GM21381 (cell line): ENCODE measurements around the gene STX8.

Experiments used
- ATAC-seq: cut with Tn5 transposase; IDR thresholded peaks from one replicate; pipeline ENCODE4 v1.9.1; 2021; ENCODE audit warnings: mild to moderate bottlenecking, moderate library complexity; ENCODE audit not compliant: unreplicated experiment

STX8 gene

DNA sequence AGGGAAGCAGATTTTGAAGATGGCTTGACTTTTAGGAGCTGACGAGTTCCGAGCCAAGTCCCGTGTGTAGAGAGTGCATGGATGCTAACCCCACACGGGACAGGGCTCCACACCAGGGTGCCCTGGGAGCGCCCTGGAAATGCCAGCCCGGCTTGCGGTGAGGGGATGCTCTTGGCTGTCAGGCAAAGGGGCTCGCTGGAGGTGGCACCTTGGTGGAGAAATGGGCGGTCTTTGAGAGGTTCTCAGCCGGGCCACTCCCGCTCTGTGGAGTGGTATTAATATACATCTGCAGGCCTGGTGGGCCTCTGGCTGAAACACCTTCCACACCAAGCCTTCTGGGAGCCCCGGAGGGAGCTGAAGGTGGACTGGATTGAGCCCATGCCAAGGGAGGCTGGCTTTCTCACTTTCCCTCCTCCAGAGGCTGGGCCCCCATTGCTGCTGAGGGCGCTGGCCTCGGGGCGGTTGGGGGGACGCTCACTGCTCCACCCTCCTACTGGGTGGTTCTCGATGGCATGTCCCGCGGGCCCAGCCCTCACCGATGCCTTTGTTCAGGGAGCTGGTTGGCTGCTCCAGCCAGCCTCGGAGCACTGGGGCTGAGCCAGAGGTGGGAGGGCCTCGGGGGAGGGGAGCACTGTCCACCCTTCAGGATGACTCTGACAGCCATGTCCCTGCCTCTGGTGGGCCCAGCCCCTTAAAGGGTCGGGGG lies 344.0 kb downstream of the STX8 start:
- ATAC-seq = no peak

DNA sequence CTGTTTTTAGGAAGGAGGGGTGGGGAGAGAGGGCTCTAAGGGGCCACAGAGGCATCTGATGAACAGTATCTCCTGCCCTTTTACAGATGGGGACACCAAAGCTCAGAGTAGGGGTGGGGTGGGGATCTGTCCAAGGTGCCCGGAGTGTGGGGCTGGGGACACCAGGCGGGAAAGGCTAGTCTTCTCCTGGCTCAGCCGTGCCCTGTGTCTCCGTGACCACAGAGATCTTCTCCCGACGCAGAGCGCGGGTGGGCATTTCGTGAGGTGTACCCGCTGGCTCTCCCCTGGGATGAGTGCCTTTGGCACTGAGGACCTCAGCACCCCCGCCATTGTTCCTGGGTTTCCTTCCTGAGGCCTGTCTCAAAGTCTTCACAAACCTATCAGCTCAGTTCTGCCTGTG lies 344.8 kb downstream of the STX8 start:
- ATAC-seq = no peak

DNA sequence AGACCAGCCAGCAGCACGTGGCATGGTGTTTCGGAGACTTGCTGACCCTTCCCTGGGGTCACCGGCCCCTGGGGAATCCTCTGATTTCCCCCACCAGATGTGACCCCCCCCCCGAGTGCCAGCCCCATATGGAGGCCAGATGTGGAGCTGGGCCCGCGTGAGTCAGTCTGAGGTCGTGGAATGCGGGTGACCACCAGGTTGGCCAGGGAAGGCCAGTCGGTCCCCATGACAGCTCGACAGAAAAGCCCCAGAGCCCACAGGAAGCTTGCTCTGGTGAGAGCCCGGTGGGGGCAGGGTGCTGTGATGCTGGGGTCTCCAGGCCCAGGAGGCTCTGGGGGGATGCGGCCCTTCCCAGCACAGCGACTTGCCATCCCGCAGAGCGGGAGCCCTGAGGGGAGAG lies 345.3 kb downstream of the STX8 start:
- ATAC-seq = no peak

DNA sequence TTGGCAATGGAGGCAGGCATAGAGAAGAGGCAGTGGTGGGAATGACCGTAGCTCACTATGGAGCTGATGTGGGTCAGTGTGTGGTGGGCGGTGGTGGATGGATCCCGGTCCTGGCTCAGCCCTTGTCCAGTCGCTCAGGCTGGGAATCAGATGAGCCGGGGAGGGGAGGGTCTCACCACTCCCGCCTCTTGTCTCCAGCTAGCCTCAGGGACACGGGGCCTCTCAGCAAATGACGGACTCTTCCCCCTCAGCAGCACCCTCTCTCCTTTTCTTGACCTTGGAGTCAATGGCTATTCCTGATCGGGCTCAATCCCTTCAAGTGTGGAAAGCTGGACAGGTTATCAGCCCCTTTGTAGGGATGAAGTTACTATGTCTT lies 345.8 kb downstream of the STX8 start:
- no peak for ATAC-seq

DNA sequence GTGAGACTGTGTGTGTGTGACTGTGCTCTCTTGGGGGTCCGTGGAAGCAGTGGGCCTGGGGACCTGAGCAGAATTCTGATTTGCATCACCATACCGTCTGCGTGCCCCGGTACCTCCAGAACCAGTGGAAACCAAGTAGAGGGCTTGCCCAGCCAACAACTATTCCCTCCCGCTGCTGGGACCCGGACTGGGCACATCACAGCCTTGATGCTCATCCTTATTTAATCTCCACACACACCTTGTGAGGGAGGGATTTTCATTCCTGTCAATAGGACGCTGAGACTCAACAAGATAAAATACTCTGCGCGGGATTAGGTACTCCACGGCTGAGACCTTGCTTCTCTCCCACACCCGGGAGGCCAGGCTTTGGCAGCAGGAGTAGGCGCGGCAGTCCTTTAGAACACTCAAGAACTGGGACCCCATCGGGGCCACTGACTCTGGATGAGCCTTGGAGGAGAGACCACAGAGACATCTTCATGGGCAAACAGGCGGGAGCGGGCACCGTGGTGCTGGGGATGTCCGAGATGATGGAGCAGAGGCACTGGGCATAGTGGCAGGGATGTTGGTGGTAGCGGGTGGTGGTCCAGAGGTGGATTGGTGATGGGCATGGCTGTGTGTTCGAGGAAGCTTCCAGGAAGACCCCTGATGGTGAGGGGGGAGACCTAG lies 346.3 kb downstream of the STX8 start:
- no peak for ATAC-seq

DNA sequence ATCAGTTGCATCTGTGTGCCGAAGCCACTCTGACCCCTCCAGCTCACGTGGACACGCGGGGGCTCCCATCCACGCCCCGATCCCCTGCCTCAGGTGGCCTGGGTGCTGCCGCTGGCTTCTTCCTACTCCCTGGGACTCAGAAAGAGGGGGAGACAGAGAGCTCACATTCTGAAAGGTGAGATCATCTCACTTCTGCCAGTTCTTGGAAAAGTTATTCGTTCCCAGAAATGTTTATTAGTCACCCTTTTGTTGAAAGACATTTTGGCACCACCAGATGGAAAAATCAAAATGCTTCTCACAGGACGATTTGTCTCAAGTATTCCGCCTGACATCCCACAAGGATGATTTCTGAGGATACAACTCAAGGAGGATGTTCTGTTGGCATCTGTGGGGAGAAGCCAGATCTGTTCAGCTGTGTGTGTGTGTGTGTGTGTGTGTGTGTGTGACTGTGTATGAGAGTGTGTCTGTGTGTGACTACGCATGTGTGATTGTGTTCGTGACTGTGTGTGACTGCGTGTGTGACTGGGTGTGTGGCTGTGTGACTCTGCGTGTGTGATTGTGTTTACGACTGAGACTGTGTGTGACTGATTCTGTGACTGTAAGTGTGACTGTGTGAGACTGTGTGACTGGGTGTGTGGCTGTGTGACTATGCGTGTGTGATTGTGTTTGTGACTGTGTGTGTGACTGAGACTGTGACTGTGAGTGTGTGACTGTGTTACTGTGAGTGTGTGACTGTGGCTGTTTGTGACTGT lies 347.0 kb downstream of the STX8 start:
- no peak for ATAC-seq

DNA sequence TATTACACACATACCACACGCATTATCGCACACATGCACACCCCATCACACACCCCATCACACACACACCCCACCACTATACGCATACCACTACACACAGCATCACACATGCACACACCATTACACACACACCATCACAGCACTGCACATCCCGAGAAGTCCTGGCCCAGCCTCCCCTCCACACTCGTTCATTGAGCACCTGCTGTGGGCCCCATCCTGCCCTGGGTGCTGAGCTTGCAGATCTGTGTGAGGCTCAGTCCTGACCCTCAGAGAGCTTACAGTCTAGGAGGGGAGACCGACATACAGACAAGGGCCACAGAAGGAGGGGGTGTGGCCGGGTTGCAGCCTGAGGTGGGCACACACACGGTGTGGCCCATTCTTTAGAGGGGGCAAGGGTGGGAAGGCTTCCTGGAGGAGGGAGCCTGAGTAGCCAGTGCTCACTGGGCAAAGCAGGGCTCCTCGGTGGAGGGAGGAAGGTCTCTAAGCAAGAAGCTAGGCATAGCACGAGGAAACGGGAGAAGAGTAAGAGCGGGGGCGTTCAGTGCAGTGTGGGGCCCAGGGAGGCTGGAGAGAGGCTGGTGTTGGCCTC lies 347.7 kb downstream of the STX8 start:
- no peak for ATAC-seq

DNA sequence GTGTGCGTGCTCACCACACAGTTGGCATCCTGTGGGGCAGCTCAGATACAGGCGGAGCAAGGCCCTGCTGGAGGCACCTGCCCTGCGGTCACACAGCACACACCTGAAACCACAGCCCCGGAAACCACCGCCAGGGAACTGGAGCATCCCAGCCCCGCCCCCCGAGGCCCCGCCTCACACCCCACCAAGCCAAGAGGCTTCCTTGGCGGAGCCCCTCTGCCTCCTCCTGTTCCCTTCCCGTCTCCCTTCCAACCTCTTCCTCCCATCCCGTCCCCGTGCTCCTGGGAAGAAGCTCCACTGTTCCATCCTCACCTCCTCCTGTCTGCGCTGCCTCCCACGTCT lies 348.9 kb downstream of the STX8 start:
- ATAC-seq = no peak

DNA sequence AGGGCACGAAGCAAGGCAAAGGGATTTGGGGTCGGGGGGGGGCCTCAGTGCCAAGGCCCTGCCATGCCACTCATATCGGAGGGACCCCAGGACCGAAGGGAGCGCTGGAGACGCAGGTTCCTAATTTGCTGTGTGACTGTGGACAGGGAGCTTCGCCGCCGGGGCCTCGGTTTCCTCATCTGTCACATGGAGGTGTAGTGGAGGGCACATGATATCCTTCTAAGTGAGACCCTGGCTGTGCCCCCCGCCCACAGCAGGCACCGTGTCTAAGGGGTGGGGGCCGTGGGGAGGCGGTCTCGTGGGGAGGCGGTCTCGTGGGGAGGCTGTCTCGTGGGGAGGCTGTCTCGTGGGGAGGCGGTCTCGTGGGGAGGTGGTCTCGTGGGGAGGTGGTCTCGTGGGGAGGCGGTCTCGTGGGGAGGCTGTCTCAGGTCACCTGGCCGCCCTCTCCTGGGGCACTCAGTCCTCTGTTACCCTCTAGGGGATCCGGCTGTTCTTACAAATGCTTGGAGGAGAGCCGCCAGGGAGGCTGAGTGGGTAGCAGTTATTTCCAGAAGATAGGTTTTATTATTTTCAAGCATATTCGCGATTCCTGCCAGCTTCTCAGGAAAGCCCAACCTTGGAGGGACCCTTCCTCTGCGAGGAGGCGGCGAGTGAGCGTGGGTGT lies 349.4 kb downstream of the STX8 start:
- no peak for ATAC-seq

DNA sequence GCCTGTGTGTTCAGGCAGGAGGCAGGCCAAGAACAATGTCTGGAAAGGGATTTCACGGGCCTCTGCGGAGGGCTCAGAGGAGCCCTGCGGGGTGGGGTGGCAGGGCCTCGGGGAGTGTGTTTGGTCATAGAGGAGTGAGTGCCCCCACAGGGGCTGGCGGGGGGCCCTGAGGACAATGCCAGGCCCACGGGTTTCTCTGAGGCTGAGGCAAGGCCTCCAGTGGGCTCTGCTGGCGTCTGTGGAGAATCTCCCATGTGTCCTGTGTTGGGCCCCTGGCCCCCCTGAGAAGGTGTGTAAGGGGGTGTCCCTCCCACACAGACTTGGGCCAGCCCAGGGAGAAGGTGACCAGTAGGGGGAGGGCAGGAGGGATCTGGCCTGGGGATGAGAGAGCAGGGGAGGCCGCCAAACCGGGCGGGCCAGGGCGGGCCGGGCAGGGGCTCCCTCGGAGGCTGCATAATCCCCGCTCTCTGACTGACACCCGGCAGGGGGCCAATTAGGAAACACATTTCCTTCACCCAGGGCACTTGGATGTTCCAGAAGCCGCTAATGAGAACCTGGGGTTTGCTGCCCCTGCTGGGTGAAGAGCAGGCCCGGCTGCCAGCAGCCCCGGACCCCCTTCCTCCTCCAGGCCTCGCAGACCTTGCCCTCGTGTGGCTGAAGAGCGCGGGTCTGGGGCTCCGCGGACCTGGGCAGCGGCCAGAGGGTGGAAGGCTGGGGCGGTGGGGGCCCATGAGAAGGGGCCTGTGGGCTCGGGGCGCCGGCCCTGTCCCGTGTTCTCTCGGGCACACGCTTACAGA lies 350.1 kb downstream of the STX8 start:
- no peak for ATAC-seq

DNA sequence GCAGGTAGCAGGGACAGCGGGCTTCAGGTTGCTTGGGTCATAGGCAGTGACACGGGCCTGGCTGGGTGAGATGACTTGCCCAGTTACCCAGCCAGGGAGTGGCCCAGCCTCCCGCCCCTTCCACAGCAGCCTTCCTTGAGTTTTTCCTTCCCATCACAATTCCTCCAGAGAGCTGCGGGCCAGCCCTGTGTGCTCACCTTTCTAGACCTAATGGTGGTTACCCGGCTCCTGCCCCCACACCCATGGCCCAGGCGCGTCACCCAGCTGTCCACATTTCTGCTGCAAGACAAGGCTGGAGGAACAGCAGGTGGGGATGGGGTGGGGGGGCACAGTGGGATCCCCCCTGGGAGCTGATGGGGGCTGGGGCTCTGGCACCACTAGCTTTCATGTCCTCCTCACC lies 351.1 kb downstream of the STX8 start:
- no peak for ATAC-seq

DNA sequence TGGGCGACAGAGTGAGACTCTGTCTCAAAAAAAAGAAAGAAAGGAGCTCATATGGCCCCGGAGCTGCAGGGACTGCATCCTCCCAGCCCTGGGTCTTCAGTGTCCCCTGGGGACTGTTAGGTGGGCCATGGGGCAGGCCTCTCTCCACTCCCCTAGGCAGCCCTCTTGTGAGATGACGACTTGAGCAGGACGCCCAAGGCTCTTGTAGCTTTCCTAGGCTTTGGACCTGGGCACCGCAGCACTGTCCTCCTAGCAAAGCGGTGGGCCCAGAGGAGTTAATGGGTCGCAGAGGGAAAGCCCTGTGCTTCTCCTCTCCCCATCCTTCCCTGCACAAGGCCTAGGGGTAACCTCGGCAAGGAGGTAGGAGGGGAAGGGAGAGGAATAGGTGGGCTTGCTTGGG lies 352.1 kb downstream of the STX8 start:
- ATAC-seq = no peak

DNA sequence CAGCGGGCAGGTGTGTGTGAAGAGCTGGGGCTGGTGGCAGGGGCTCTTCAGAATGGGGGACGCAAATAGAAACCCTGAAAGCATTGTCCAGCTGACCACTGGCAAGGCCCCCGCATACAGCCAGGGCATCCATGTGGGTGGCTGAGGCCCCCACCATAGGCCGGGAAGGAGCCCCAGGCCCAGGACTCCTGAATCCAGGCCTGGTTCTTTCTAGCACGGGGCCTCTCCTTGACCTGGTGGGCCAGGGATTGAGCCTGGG lies 353.8 kb downstream of the STX8 start:
- no peak for ATAC-seq

DNA sequence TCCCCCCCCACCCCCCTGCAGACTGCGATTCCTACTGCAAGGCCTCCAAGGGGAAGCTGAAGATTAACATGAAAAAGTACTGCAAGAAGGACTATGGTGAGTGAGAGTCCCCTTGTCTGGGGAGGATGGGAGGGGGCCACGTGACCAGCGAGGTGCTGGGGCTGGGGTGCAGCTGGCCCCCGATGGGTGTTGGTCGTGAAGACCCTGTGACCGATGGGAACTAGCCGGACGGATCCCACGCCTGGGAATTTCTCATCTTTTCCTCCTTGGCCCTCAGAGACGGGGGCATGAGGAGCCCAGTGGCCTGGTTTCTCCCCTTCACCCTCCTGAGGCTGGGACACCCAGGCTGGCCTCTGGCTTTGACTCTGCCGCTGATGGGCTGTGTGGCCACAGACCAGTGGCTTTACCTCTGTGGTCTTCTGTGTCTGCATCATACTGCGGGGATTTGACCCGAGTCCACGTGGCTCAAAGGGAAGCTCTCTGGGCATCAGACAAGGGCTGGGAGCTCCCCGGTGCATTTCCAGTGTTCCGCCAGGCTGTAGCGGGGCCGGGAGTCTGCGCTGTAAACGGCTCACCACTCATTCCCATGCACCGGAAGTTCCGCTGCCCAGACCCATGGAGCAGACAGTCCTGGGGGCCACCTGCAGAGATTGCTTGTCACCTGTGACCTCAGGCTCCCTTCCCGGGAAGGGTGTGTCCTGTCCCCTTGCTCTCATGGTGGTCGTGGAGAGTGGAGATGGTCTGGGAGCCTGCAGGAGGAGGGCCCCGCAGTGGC lies 354.3 kb downstream of the STX8 start:
- no peak for ATAC-seq

DNA sequence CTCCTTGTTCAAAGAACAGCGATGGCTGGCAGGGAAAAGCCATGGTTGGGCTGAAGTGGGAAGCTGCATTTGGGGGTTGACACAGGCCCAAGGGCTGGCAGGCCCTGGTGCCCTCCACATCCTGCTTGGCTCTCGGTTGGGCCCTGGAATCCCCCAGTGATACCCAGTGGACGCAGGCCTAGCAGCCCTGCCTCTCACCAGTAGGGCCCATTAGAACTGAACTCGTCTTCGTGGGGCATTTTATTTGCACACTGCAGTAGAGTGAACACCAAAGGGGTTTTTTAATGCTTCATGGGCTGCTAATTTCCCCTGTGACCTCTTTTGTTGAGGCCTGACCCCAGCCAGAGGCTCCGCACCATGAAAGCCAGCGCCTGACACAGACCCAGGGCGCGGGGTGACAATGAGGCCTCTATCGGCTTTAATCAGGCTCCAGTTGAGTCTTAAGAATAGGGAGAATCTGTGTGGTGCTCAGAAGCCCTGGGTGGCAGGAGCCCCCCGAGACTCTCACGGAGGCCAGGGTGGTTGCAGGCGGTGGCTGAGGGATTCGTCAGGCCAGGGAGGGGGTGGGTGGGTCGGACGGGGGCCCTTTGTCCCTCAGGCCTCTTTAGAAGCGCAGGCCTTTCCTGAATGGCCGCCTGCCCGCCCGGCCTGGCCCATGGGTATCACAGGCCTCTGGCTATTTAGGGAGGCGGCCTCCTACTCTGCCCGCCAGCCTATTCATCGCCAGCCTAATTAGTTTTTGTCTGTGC lies 355.0 kb downstream of the STX8 start:
- no peak for ATAC-seq

DNA sequence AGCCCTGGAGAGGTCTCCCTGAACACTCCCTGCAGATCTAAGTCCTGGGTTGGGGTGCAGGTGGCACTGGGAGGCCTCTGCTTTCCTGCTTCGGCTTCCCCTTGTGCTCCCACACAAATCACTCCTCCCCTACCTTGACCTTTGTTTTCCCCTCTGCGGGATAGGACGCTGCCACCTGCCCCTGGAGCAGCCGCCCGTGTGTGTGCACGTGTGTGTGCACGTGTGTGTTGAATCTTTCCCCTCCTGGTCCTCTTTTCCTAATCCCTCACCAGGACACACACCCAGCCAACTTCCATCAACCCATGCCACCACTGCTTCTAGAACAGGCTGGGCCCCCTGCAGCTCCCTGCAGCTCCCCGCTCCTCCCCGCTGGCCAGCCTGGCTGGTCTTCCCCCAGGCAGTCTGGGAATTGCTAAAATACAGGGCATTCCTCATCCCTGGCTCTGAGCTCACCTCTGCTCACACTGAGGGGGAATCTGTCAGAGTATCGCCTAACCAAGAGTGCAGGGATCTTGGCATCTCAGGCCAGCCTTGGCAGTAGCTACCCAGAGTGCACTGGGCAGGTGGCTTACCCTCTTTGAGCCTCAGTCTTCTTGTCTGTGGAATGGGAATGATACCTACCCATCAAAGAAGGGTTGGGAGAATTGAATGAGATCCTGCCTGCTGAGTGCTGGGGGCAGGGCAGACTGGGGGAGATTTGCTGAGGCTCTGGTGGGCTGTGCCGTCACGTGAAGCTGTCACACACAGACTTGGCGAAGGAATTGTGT lies 355.8 kb downstream of the STX8 start:
- no peak for ATAC-seq

DNA sequence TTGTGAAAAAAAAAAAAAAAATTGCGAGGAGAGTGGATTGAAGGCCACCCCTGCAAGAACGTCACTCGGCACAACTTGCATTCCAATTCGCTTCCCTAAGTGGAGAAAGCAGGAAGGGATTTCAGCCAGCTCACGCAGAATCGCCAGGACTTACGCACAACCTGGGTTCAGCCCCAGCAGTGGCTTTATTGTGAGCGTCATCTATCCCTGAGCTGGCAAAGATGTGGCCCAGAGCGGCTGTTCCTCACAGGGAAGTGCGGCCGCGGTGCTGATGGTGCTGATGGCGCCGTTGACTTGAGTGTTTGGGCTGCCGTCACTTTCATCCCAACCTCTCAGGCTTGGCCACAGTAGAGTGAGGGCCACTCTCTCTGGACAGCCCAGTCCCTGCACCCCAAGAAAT lies 356.7 kb downstream of the STX8 start:
- no peak for ATAC-seq

DNA sequence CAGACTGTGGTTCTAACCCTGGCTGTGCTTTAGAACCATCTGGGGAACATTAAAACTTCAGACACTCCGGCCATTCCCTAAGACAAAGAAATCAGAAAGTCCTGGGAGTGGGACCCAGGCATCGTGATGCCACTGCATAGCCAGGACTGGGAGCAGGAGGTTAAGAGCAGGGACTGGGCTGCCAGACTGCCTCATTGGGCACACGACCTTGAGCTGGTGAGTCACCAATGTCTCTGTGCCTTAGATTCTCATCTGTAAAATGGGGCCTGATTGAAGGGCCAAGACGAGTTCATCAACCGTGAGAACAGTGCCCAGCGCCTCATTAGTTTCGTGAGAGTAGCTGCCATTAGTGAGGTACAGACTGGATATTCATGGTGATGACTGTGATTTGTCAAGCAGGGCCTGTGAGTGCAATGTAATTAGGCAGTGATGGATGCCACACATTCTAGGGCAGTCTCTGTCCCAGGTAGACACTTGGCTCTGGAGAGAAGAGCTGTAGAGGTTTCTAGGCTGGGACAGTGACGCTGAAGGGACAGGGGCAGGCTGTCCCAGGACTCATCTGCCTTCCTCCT lies 357.5 kb downstream of the STX8 start:
- no peak for ATAC-seq
